CD4-positive, alpha-beta T cell (primary cell): Measurements from ENCODE around the gene MAP1LC3B. TPM values are rescaled to one million over a fixed set of nuclear protein-coding genes. Genes with fewer than 3 reads are reported as not detected.

Experiments
- ATAC-seq: fragments of 200-7000 bp; cut with Tn5 transposase; one replicate; pipeline ENCODE4 v1.10.0; 2022; ENCODE audit warnings: mild to moderate bottlenecking; ENCODE audit not compliant: poor library complexity
- CTCF ChIA-PET: fragments of 350-600 bp; sonication (Branson Sonifier 250); formaldehyde crosslinking; loops from one replicate; lab custom pipeline; 2021; ENCODE audit warnings: antibody characterized with exemption, inconsistent platforms; lab: Charles Lee
- POLR2A ChIA-PET: fragments of 350-600 bp; sonication (Branson Sonifier 250); formaldehyde crosslinking; loops from one replicate; lab custom pipeline; 2021; ENCODE audit warnings: antibody characterized with exemption, inconsistent platforms; lab: Charles Lee
- DNase-seq, 14 experiments: peaks; one replicate each; pipeline ENCODE4 v3.0.0-alpha.2; 2013 to 2020; ENCODE audit warnings: mixed read lengths in 2 of 14
- H3K27ac ChIP-seq, 2 donors: one replicate each; pipeline versions ENCODE4 v1.5.1 to v1.7.0; 2013; ENCODE audit warnings: low read length in 2 of 2, low read depth in 1 of 2, mild to moderate bottlenecking in 1 of 2
- H3K27me3 ChIP-seq, 2 experiments: 1 replicate in 1 of 2; 2 replicates in 1 of 2; pipeline versions ENCODE4 v1.6.1 to v1.7.0; 2013; ENCODE audit warnings: low read length in 2 of 2, control low read depth in 1 of 2, mild to moderate bottlenecking in 1 of 2, moderate library complexity in 1 of 2; ENCODE audit not compliant: insufficient read depth in 2 of 2, control insufficient read depth in 1 of 2
- H3K36me3 ChIP-seq: one replicate; pipeline ENCODE4 v1.6.1; 2013; ENCODE audit warnings: low read length, control low read depth; ENCODE audit not compliant: insufficient read depth
- H3K4me1 ChIP-seq: one replicate; pipeline ENCODE4 v1.6.1; 2013; ENCODE audit warnings: low read length, control low read depth; ENCODE audit not compliant: insufficient read depth
- H3K4me3 ChIP-seq: one replicate; pipeline ENCODE4 v1.5.1; 2013; ENCODE audit warnings: mild to moderate bottlenecking, low read length, moderate library complexity
- H3K9me3 ChIP-seq, 2 experiments: 1 replicate in 1 of 2; 2 replicates in 1 of 2; pipeline versions ENCODE4 v1.6.1 to v1.7.0; 2013; ENCODE audit warnings: low read length in 2 of 2, mild to moderate bottlenecking in 2 of 2, control low read depth in 1 of 2, moderate library complexity in 1 of 2; ENCODE audit not compliant: control insufficient read depth in 1 of 2, insufficient read depth in 1 of 2
- H3K27ac Mint-ChIP-seq: one replicate; pipeline ENCODE4 v1.8.0; 2020; ENCODE audit warnings: mixed read lengths
- H3K27me3 Mint-ChIP-seq: one replicate; pipeline ENCODE4 v1.8.0; 2021; ENCODE audit warnings: mixed read lengths
- H3K36me3 Mint-ChIP-seq: one replicate; pipeline ENCODE4 v1.8.0; 2021; ENCODE audit warnings: low read depth, mixed read lengths
- H3K4me1 Mint-ChIP-seq: one replicate; pipeline ENCODE4 v1.8.0; 2021; ENCODE audit warnings: low read depth, mixed read lengths
- H3K4me3 Mint-ChIP-seq: one replicate; pipeline ENCODE4 v1.8.0; 2020; ENCODE audit warnings: mild to moderate bottlenecking, mixed read lengths
- H3K9me3 Mint-ChIP-seq: one replicate; pipeline ENCODE4 v1.8.0; 2020; ENCODE audit warnings: mixed read lengths
- CTCF ChIP-seq: fragments of 200-600 bp; IDR thresholded peaks from one replicate; pipeline ENCODE4 v1.8.0; 2022; ENCODE audit warnings: antibody characterized with exemption, mild to moderate bottlenecking
- intact Hi-C, 2 experiments: fragments of 100-400 bp; cut with DNase I in 1 of 2; cut with micrococcal nuclease in 1 of 2; formaldehyde crosslinking; loops; one replicate each; pipeline versions ENCODE4 v1.15.1 to v1.9.0; 2023 to 2025; cut with DNase I, micrococcal nuclease
- total RNA-seq, 174 experiments: library from RNA in 2 of 174; stranded (reverse) in 2 of 174; gene quantifications; one replicate each; pipeline ENCODE4 v1.2.3 and lab custom pipeline; 2021 to 2026

MAP1LC3B gene
- total RNA-seq, 2 experiments from 2014 or later, result 92.4 to 96.6 TPM

GRCh38 chr16:87343753-87344050 is 48.4 kb upstream of the MAP1LC3B start:
- peaks cover 59% of the 10 kb centered on the region for H3K36me3 ChIP-seq
- intact Hi-C loops, result no loop called here
- no peaks in the 10 kb centered on the region for H3K27me3 Mint-ChIP-seq

GRCh38 chr16:87344165-87344930 is 47.8 kb upstream of the MAP1LC3B start:
- Mint-ChIP-seq H3K4me1 (peaks cover 16% of the 10 kb centered on the region), H3K36me3 (peaks cover 65% of the 10 kb centered on the region), H3K9me3 (no peaks in the 10 kb centered on the region), H3K27ac (peak overlapping the region; percentile 93), H3K4me3 (no peak overlapping the region), H3K27me3 (no peaks in the 10 kb centered on the region)
- Histone ChIP-seq H3K27me3 (no peaks in the 10 kb centered on the region), H3K27ac (no peak overlapping the region), H3K4me3 (no peak overlapping the region), H3K4me1 (peaks cover 29% of the 10 kb centered on the region), H3K36me3 (peaks cover 54% of the 10 kb centered on the region), H3K9me3 (peaks cover 0 to 4% of the 10 kb centered on the region in 2 experiments)
- ATAC-seq, result no peak
- ChIA-PET POLR2A (interaction anchor here (1.7 kb wide), 1 partner anchor 39 kb away, joined by 6 read pairs; the partner anchor contains the start of gene FBXO31), CTCF (no interaction called here)
- DNase-seq, result peak in 1 of 14 experiments; percentile 27
- TF ChIP-seq CTCF, result no peak
- intact Hi-C loops, result no loop called here

More at GRCh38 chr16:87343753-87344050, 48.4 kb upstream of the MAP1LC3B start:
- peaks cover 0 to 4% of the 10 kb centered on the region in 2 experiments for H3K9me3 ChIP-seq
- DNase-seq, result no peak
- ChIA-PET CTCF (no interaction called here), POLR2A (no interaction called here)
- no peak for ATAC-seq
- H3K4me3 ChIP-seq, result no peak overlapping the region
- H3K36me3 Mint-ChIP-seq, result peaks cover 65% of the 10 kb centered on the region
- no peaks in the 10 kb centered on the region for H3K27me3 ChIP-seq
- H3K4me3 Mint-ChIP-seq, result no peak overlapping the region
- H3K9me3 Mint-ChIP-seq, result no peaks in the 10 kb centered on the region
- H3K4me1 ChIP-seq, result peaks cover 29% of the 10 kb centered on the region
- peaks cover 11% of the 10 kb centered on the region for H3K4me1 Mint-ChIP-seq
- H3K27ac ChIP-seq, result no peak overlapping the region
- TF ChIP-seq CTCF, result no peak
- peak overlapping the region; percentile 93 for H3K27ac Mint-ChIP-seq

GRCh38 chr16:87344931-87345631 is 47.1 kb upstream of the MAP1LC3B start:
- CTCF ChIA-PET, result no interaction called here
- H3K27ac Mint-ChIP-seq, result peak overlapping the region; percentile 93
- H3K36me3 Mint-ChIP-seq, result peaks cover 64% of the 10 kb centered on the region
- POLR2A ChIA-PET, result interaction anchor here (1.7 kb wide), 1 partner anchor 39 kb away, joined by 6 read pairs; the partner anchor contains the start of gene FBXO31
- Histone ChIP-seq H3K4me1 (peaks cover 29% of the 10 kb centered on the region), H3K9me3 (peaks cover 0 to 4% of the 10 kb centered on the region in 2 experiments), H3K27ac (peak overlapping the region; percentile 9 to 43), H3K27me3 (no peaks in the 10 kb centered on the region), H3K36me3 (peaks cover 47% of the 10 kb centered on the region), H3K4me3 (peak overlapping the region; percentile 12)
- no peaks in the 10 kb centered on the region for H3K27me3 Mint-ChIP-seq
- DNase-seq, result peak; percentile 3 to 84 (median 58)
- ATAC-seq, result peak; percentile 91
- H3K9me3 Mint-ChIP-seq, result no peaks in the 10 kb centered on the region
- no peak for TF ChIP-seq CTCF
- H3K4me1 Mint-ChIP-seq, result peaks cover 16% of the 10 kb centered on the region
- intact Hi-C loops, result no loop called here
- peak overlapping the region; percentile 50 for H3K4me3 Mint-ChIP-seq
